Measurements from ENCODE around the gene DICER1.
"Not testable (repeated sequence)": the region's sequence is repeated elsewhere in the genome, so short reads cannot be mapped to it uniquely, and the experiment has no call there.

DICER1 gene, protein sequence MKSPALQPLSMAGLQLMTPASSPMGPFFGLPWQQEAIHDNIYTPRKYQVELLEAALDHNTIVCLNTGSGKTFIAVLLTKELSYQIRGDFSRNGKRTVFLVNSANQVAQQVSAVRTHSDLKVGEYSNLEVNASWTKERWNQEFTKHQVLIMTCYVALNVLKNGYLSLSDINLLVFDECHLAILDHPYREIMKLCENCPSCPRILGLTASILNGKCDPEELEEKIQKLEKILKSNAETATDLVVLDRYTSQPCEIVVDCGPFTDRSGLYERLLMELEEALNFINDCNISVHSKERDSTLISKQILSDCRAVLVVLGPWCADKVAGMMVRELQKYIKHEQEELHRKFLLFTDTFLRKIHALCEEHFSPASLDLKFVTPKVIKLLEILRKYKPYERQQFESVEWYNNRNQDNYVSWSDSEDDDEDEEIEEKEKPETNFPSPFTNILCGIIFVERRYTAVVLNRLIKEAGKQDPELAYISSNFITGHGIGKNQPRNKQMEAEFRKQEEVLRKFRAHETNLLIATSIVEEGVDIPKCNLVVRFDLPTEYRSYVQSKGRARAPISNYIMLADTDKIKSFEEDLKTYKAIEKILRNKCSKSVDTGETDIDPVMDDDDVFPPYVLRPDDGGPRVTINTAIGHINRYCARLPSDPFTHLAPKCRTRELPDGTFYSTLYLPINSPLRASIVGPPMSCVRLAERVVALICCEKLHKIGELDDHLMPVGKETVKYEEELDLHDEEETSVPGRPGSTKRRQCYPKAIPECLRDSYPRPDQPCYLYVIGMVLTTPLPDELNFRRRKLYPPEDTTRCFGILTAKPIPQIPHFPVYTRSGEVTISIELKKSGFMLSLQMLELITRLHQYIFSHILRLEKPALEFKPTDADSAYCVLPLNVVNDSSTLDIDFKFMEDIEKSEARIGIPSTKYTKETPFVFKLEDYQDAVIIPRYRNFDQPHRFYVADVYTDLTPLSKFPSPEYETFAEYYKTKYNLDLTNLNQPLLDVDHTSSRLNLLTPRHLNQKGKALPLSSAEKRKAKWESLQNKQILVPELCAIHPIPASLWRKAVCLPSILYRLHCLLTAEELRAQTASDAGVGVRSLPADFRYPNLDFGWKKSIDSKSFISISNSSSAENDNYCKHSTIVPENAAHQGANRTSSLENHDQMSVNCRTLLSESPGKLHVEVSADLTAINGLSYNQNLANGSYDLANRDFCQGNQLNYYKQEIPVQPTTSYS (N-terminal part only)

GRCh38 chr14:95157327-95158189 is at the start of gene DICER1:
Gene DICER1 (minus strand): TSS chr14:95157529. CDS start chr14:95133458, 24,071 bp downstream.
- DNase-seq, result peak; percentile 94
- in situ Hi-C loops (cut with MboI; ENCODE audit: low pct_unique_long_range_greater_than_20kb, low sequenced_read_pairs), result no loop called here

- no peak for DNase-seq
- in situ Hi-C loops (cut with MboI; ENCODE audit: low pct_unique_long_range_greater_than_20kb, low sequenced_read_pairs), result no loop called here
Observed at GRCh38 chr14:95206534-95206933, 49.2 kb upstream of the DICER1 start.

DNA sequence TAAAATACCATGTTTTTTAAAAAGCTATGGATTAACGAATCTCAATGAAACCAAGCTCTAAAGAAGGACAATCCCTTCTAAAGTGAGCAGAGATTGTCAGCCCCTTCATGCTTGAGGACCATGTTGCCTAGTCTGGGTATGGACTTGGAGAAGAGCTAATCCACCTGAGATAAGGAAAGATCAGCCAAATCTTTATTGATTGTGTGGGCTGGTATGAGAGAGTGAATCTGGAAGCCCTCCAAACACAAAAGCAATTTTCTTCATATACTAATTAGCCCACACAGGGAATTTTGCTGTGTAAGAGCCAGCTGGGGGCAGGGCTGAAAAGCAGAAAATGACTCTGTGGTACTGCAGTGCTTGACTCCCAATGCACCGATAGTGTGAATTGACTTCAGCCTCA is 47.4 kb upstream of the DICER1 start:
- in situ Hi-C loops (cut with MboI; ENCODE audit: low pct_unique_long_range_greater_than_20kb, low sequenced_read_pairs), result no loop called here
- DNase-seq, result no peak

DNA sequence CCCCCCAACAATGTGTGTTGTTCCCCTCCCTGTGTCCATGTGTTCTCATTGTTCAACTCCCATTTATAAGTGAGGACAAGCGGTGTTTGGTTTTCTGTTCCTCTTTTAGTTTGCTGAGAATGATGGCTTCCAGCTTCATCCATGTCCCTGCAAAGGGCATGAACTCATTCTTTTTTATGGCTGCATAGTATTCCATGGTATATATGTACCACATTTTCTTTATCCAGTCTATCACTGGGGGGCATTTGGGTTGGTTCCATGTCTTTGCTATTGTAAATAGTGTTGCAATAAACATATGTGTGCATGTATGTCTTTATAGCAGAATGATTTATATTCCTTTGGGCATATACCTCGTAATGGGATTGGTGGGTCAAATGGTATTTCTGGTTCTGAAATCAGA is 44.4 kb upstream of the DICER1 start:
- DNase-seq; in situ Hi-C loops (cut with MboI; ENCODE audit: low pct_unique_long_range_greater_than_20kb, low sequenced_read_pairs): not testable (repeated sequence)

DNA sequence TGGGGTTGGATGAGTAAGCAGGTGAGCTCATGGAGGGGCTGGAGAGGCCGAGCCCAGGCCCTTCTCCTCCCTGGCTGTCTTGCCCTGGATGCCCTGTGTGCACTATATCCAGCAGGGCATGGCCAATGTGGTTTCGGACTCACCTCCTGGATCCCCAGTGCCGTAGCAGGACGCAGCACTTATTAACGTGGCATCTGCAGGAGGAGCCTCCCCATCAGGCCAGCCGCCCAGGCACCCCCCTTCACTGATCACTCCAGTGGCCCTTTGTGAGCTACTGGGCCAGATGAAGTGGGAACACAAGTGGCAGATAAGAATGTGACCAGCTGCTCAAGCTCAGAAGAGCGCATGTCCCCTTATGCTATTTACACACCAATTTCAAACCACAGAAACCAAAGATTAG is 43.1 kb upstream of the DICER1 start:
- DNase-seq, result no peak
- in situ Hi-C loops (cut with MboI; ENCODE audit: low pct_unique_long_range_greater_than_20kb, low sequenced_read_pairs), result no loop called here

DNA sequence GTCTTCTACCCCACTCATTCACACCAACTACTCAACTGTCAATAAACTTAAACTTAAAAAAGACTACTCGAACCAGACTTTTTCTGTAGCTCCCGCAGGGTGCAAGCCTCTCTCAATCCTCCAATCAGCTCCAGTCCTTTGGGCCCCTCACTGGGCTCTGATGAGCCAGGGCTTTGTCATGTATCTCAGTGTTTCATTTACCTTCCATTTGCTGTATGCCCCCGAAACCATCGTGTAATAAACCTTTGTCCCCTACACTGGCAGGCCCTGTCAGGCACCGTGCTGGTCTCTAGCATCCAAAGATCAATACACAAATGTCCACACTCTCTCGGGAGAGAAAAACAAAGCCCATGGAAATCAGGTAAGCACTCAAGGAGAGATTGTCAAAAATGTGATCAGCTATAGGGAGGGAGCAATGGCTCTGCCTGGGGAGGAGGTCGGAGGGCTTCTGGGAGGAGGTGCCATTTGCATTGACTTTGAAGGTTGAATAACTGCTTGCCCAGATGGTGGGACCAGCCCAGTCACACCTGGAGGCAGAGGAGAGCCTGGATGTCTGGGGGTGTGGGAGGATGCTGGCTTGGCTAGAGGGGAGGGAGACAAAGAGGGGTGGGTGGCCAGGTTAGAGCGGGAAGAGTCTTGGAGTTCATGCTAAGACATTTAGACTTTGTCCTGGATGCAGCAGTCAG is 42.1 kb upstream of the DICER1 start:
- in situ Hi-C loops (cut with MboI; ENCODE audit: low pct_unique_long_range_greater_than_20kb, low sequenced_read_pairs), result no loop called here

GRCh38 chr14:95198320-95198719 is 41.0 kb upstream of the DICER1 start:
- no peak for DNase-seq
- in situ Hi-C loops (cut with MboI; ENCODE audit: low pct_unique_long_range_greater_than_20kb, low sequenced_read_pairs), result no loop called here

More for the DNA sequence above, 42.1 kb upstream of the DICER1 start:
- no peak for DNase-seq

- in situ Hi-C loops (cut with MboI; ENCODE audit: low pct_unique_long_range_greater_than_20kb, low sequenced_read_pairs), result no loop called here
- DNase-seq, result no peak
Observed at GRCh38 chr14:95197551-95197950, 40.2 kb upstream of the DICER1 start.

DNA sequence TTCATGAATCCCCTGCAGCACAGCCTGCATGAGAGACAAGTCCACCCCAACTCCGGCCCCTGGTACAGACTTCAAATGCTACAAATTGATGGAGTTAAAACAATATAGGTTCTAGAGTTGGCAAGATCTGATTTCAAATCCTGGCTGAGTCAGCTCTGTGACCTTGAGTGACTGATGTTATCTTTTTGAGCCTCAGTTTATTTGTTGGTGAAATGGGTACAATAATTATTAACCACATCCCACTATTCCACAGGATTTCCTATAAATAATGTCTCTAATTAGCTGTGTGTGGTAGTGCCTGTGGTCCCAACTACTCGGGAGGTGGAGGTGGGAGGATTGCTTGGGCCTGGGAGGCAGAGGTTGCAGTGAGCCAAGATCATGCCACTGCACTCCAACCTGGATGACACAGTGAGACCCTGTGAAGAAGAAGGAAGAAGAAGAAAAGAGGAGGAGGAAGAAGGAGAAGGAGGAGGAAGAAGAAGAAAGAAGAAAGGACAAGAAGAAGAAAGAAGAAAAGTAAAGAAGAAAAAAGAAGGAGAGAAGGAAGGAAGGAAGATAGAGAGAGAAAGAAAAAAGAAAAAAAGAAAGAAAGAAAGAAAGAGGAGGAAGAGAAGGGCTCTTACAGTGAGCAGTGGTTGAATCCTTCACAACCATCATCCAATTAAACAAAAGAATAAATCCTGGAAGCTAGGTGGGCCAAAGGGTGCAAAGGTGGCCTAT is 39.7 kb upstream of the DICER1 start:
- no peak for DNase-seq
- in situ Hi-C loops (cut with MboI; ENCODE audit: low pct_unique_long_range_greater_than_20kb, low sequenced_read_pairs), result no loop called here

GRCh38 chr14:95196268-95196667 is 38.9 kb upstream of the DICER1 start:
- in situ Hi-C loops (cut with MboI; ENCODE audit: low pct_unique_long_range_greater_than_20kb, low sequenced_read_pairs), result no loop called here
- peak; percentile 76 for DNase-seq

DNA sequence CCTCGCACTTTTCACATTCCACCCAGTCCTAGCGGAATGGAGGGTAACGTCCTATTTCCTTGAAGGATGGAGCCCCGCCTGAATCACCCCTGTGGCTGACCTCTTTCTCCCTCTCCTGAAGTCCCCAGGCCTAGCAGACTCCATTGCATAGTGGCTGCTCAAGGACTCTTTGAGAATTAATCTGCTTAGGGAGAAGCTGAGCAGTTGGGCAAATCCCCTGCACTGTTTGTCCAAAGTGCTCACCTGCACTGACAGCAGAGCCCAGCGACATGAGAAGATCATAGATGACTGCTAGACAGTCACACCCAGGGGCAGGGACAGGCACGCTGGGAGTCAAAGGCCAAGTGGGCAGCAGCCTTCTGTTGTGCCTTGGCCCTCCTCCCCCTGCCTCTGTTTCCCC is 37.7 kb upstream of the DICER1 start:
- DNase-seq, result no peak
- in situ Hi-C loops (cut with MboI; ENCODE audit: low pct_unique_long_range_greater_than_20kb, low sequenced_read_pairs), result no loop called here

GRCh38 chr14:95193081-95193480 is 35.8 kb upstream of the DICER1 start:
- in situ Hi-C loops (cut with MboI; ENCODE audit: low pct_unique_long_range_greater_than_20kb, low sequenced_read_pairs), result no loop called here
- DNase-seq, result no peak

GRCh38 chr14:95192311-95192710 is 35.0 kb upstream of the DICER1 start:
- no peak for DNase-seq
- in situ Hi-C loops (cut with MboI; ENCODE audit: low pct_unique_long_range_greater_than_20kb, low sequenced_read_pairs), result no loop called here

DNA sequence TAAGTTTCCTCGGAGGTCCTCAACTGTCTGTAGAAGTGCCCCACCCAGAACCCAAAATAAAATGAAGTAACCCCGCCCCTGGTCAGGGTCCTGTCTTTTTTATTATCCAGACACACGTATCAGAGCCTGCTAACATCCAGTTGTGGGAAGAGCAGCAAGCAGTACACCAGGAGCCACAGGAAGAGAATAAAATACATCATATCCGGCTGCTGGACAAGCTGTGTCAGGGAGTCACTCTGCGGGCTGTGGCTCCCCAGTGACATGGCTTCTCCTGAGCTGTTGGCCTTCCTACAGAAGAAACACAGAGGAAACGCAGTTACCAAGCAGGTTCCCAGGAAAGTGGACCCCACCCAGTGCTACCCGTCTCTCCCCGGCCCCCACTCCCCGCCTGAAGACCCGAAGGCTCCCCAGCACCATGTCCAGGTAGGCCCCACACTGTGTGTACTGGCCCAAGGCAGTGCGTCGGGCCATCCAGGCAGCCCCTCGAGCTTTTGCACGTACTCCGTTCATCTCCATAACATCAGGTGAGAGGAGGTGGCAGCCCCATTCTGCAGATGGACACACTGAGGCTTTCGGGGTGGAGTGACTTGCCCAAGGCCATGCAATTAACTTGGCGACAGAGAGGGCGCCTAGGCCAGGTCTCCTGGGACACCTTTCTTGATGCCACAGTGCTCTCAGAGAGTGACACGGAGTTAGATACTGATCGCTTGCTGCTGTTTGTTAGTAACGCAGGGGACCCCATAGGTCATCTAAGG is 34.3 kb upstream of the DICER1 start:
- DNase-seq, result peak; percentile 66
- in situ Hi-C loops (cut with MboI; ENCODE audit: low pct_unique_long_range_greater_than_20kb, low sequenced_read_pairs), result no loop called here

- DNase-seq, result no peak
- in situ Hi-C loops (cut with MboI; ENCODE audit: low pct_unique_long_range_greater_than_20kb, low sequenced_read_pairs), result no loop called here
Observed at GRCh38 chr14:95190857-95191256, 33.5 kb upstream of the DICER1 start.

GRCh38 chr14:95190346-95190840 is 33.1 kb upstream of the DICER1 start:
- no peak for DNase-seq
- in situ Hi-C loops (cut with MboI; ENCODE audit: low pct_unique_long_range_greater_than_20kb, low sequenced_read_pairs), result no loop called here
